ENCODE measurements around the gene WNT9A.

The WNT9A gene

GRCh38 chr1:227889047-227889862 is 58.5 kb downstream of the WNT9A start:
- no peaks in the 10 kb centered on the region for H3K27me3 Mint-ChIP-seq
- DNase-seq (ENCODE audit: low spot score in 2 of 2) (peak in 1 of 2 donors; percentile 11), ATAC-seq (replicated peaks; ENCODE audit: extremely low read depth, poor library complexity, severe bottlenecking) (no peak)
- no peak overlapping the region for H3K27ac Mint-ChIP-seq (ENCODE audit: low read depth)
- peaks cover 3% of the 10 kb centered on the region for H3K36me3 Mint-ChIP-seq (ENCODE audit: insufficient read depth)
- H3K4me1 Mint-ChIP-seq = peaks cover 10% of the 10 kb centered on the region
- no peak overlapping the region for H3K4me3 Mint-ChIP-seq
- no peaks in the 10 kb centered on the region for H3K9me3 Mint-ChIP-seq

- Mint-ChIP-seq H3K9me3 (no peaks in the 10 kb centered on the region), H3K27me3 (no peaks in the 10 kb centered on the region), H3K27ac (ENCODE audit: low read depth) (no peak overlapping the region), H3K4me3 (no peak overlapping the region), H3K36me3 (ENCODE audit: insufficient read depth) (peaks cover 3% of the 10 kb centered on the region), H3K4me1 (peaks cover 10% of the 10 kb centered on the region)
- DNase-seq (ENCODE audit: low spot score in 2 of 2) (peak in 1 of 2 donors; percentile 11), ATAC-seq (replicated peaks; ENCODE audit: extremely low read depth, poor library complexity, severe bottlenecking) (no peak)
Observed at GRCh38 chr1:227888404-227889046, 59.2 kb downstream of the WNT9A start.

- Mint-ChIP-seq H3K36me3 (ENCODE audit: insufficient read depth) (peaks cover 3% of the 10 kb centered on the region), H3K4me1 (peaks cover 11% of the 10 kb centered on the region), H3K4me3 (peak overlapping the region; percentile 50), H3K27ac (ENCODE audit: low read depth) (no peak overlapping the region), H3K27me3 (no peaks in the 10 kb centered on the region), H3K9me3 (no peaks in the 10 kb centered on the region)
- DNase-seq (ENCODE audit: low spot score in 2 of 2) (peak in 1 of 2 donors; percentile 9), ATAC-seq (replicated peaks; ENCODE audit: extremely low read depth, poor library complexity, severe bottlenecking) (no peak)
Observed at GRCh38 chr1:227887697-227888403, 59.9 kb downstream of the WNT9A start.

- Mint-ChIP-seq H3K9me3 (no peaks in the 10 kb centered on the region), H3K4me3 (peak overlapping the region; percentile 50), H3K36me3 (ENCODE audit: insufficient read depth) (peaks cover 3% of the 10 kb centered on the region), H3K27me3 (no peaks in the 10 kb centered on the region), H3K27ac (ENCODE audit: low read depth) (no peak overlapping the region), H3K4me1 (peaks cover 15% of the 10 kb centered on the region)
- DNase-seq (ENCODE audit: low spot score in 2 of 2) (peak; percentile 8 to 13), ATAC-seq (replicated peaks; ENCODE audit: extremely low read depth, poor library complexity, severe bottlenecking) (no peak)
Observed at GRCh38 chr1:227886993-227887696, 60.6 kb downstream of the WNT9A start.

GRCh38 chr1:227886503-227886961 is 61.2 kb downstream of the WNT9A start:
- peaks cover 3% of the 10 kb centered on the region for H3K36me3 Mint-ChIP-seq (ENCODE audit: insufficient read depth)
- peak overlapping the region; percentile 18 for H3K4me3 Mint-ChIP-seq
- H3K27me3 Mint-ChIP-seq = no peaks in the 10 kb centered on the region
- peaks cover 15% of the 10 kb centered on the region for H3K4me1 Mint-ChIP-seq
- H3K9me3 Mint-ChIP-seq = no peaks in the 10 kb centered on the region
- DNase-seq (ENCODE audit: low spot score in 2 of 2) (no peak), ATAC-seq (replicated peaks; ENCODE audit: extremely low read depth, poor library complexity, severe bottlenecking) (no peak)
- no peak overlapping the region for H3K27ac Mint-ChIP-seq (ENCODE audit: low read depth)

GRCh38 chr1:227885648-227886502 is 61.9 kb downstream of the WNT9A start:
- ATAC-seq (replicated peaks; ENCODE audit: extremely low read depth, poor library complexity, severe bottlenecking) (peak; percentile 12), DNase-seq (ENCODE audit: low spot score in 2 of 2) (peak; percentile 8 to 15)
- Mint-ChIP-seq H3K9me3 (no peaks in the 10 kb centered on the region), H3K4me3 (peak overlapping the region; percentile 63), H3K27ac (ENCODE audit: low read depth) (peak overlapping the region; percentile 49), H3K27me3 (no peaks in the 10 kb centered on the region), H3K36me3 (ENCODE audit: insufficient read depth) (peaks cover 3% of the 10 kb centered on the region), H3K4me1 (peaks cover 15% of the 10 kb centered on the region)

GRCh38 chr1:227885135-227885647 is 62.5 kb downstream of the WNT9A start:
- ATAC-seq (replicated peaks; ENCODE audit: extremely low read depth, poor library complexity, severe bottlenecking) = peak; percentile 64
- Mint-ChIP-seq H3K4me3 (peak overlapping the region; percentile 63), H3K36me3 (ENCODE audit: insufficient read depth) (peaks cover 3% of the 10 kb centered on the region), H3K27ac (ENCODE audit: low read depth) (peak overlapping the region; percentile 49), H3K9me3 (no peaks in the 10 kb centered on the region), H3K27me3 (no peaks in the 10 kb centered on the region), H3K4me1 (peaks cover 15% of the 10 kb centered on the region)
- no peak for DNase-seq (ENCODE audit: low spot score in 2 of 2)

- Mint-ChIP-seq H3K36me3 (ENCODE audit: insufficient read depth) (peaks cover 3% of the 10 kb centered on the region), H3K4me3 (peak overlapping the region; percentile 63), H3K27me3 (no peaks in the 10 kb centered on the region), H3K4me1 (peaks cover 15% of the 10 kb centered on the region), H3K9me3 (no peaks in the 10 kb centered on the region), H3K27ac (ENCODE audit: low read depth) (no peak overlapping the region)
- peak in 1 of 2 donors; percentile 12 for DNase-seq (ENCODE audit: low spot score in 2 of 2)
- ATAC-seq (replicated peaks; ENCODE audit: extremely low read depth, poor library complexity, severe bottlenecking) = no peak
Observed at GRCh38 chr1:227884370-227885134, 63.2 kb downstream of the WNT9A start.

GRCh38 chr1:227883641-227884301 is 64.0 kb downstream of the WNT9A start:
- ATAC-seq (replicated peaks; ENCODE audit: extremely low read depth, poor library complexity, severe bottlenecking) (no peak), DNase-seq (ENCODE audit: low spot score in 2 of 2) (peak in 1 of 2 donors; percentile 13)
- Mint-ChIP-seq H3K27me3 (no peaks in the 10 kb centered on the region), H3K36me3 (ENCODE audit: insufficient read depth) (peaks cover 3% of the 10 kb centered on the region), H3K4me1 (peaks cover 15% of the 10 kb centered on the region), H3K4me3 (no peak overlapping the region), H3K27ac (ENCODE audit: low read depth) (no peak overlapping the region), H3K9me3 (no peaks in the 10 kb centered on the region)

- Mint-ChIP-seq H3K27me3 (no peaks in the 10 kb centered on the region), H3K9me3 (no peaks in the 10 kb centered on the region), H3K4me3 (no peak overlapping the region), H3K36me3 (ENCODE audit: insufficient read depth) (peaks cover 3% of the 10 kb centered on the region), H3K4me1 (peaks cover 15% of the 10 kb centered on the region), H3K27ac (ENCODE audit: low read depth) (peak overlapping the region; percentile 37)
- DNase-seq (ENCODE audit: low spot score in 2 of 2) (peak; percentile 8 to 11), ATAC-seq (replicated peaks; ENCODE audit: extremely low read depth, poor library complexity, severe bottlenecking) (no peak)
Observed at GRCh38 chr1:227883073-227883520, 64.6 kb downstream of the WNT9A start.

Measured in central memory CD8-positive, alpha-beta T cell (primary cell).